T-helper 9 cell (primary cell): Measurements from ENCODE around the gene DYSF.
"Not testable (repeated sequence)": the region's sequence is repeated elsewhere in the genome, so short reads cannot be mapped to it uniquely, and the experiment has no call there.

ENCODE experiments used
- DNase-seq: peaks from one replicate; pipeline ENCODE4 v3.0.0-alpha.2; 2020

The DYSF gene

DNA sequence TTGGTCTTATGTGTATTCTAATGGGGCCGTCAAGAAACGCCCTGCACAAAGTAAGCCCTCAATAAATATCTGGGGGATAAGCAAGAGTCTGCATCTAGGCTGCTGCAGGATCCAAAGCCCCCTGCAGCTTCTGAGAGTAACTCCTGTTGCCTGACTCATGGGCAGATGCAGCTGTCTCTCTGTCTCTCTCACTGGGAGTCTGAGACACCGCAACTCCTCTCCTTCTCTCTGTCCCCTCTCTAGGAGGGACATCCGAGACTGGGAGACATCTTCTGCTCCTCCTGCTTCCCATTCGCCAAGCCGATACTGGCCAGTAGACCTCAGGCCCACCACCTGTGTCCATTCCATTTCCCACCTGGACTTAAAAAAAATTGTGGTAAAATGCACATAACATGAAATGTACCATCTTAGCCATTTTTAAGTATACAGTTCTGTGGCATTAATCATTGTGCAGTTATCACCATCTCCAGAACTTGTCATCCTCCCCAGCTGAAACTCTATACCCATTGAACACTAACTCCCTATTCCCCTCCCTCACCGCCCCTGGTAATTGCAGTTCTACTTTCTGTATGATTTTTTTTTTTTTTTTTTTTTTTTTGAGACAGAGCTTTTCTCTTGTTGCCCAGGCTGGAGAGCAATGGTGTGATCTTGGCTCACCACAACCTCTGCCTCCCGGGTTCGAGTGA is 20.1 kb downstream of the DYSF start:
- DNase-seq: no peak

DNA sequence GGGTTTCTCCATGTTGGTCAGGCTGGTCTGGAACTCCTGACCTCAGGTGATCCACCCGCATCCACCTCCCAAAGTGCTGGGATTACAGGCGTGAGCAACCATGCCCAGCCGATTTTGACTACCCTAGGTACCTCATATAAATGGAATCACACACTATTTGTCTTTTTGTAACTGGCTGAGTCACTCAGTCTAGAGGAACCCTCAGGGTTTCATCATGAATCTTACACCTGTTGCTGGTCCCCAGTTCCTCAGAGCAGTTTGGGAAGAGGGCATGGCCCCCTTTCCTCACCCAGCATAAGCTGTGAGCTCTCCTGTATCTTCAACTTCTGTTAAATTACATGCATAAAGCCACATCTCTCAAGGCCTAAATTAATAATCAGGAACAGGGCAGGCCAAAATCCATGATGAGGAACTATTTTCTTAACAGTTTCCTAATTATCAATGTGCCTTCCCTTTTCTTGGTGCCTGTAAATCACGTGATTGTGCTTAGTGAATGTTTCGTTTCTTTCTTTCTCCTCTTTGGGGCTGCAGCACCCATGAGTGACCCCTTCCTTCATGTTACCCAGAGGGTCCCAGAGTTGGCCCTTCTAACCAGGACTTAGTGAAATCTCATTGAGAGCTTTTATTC is 20.9 kb downstream of the DYSF start:
- no peak for DNase-seq

DNA sequence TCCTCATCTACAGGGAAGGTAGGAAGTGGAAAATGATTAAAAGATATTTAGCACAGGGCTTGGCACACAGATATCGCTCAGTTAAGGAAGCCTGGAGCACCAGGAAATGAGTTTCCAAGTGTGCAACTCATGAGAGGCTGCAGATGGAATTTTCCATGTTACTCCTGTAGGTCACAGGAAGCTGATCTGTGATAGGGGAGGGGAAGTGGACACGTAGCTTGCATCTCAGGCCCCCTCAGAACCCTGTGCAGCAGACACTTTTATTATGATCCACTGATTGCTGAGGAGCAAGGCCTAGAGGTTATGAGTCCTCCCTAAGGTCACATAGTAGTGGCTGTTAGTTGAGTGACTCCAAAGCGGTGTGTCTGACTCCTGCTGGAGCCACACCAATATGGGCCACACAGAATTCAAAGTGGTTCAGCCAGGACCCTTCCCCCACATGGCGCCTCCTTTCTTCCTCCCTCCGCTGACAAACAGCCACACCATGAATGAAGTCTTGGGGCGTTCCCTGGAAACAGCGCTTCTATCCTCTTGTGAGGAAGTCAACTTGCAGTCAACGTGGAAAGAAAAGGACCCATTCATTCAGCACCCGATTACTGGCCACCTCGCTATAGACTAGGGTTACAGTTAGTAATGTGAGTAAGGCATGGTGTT is 21.5 kb downstream of the DYSF start:
- no peak for DNase-seq

DNA sequence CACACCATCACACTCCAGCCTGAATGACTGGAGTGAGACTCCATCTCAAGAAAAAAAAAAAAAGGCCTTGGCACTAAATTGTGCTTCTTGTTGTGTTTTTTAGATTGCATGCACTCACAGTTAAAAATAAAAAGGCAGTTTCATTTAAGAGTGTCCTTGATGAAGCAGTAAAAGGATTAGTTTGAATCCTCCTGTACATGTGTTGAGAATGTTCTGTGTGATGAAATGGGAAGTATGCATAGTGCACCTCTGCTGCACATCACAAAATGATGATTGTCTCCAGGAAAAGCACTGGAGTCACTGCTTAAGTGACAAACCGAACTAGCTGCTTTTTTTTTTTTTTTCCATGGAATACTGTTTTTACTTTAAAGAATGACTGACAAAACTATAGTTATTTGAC is 23.1 kb downstream of the DYSF start:
- no peak for DNase-seq

DNA sequence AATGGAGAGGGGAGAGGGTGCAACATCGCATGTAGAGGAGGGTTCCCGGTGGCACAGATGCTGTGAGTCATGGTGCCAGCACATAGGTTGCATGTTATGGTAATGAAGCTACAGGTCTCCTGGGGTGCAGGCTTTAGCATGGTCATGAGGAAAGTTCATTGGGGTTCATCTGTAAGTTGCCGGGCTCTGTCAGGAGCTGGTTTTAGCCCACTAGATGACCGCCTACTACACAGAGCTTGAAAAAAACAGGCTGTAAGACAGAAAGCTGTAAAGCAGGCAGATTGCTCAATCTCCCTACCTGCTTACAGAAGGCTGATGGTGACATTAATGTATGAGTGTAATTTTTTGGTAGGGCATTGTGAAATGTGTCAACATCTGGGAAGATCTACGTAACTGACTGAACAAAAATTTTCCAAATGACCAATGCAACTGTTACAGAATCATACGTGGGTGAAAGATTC is 23.9 kb downstream of the DYSF start:
- DNase-seq: no peak

DNA sequence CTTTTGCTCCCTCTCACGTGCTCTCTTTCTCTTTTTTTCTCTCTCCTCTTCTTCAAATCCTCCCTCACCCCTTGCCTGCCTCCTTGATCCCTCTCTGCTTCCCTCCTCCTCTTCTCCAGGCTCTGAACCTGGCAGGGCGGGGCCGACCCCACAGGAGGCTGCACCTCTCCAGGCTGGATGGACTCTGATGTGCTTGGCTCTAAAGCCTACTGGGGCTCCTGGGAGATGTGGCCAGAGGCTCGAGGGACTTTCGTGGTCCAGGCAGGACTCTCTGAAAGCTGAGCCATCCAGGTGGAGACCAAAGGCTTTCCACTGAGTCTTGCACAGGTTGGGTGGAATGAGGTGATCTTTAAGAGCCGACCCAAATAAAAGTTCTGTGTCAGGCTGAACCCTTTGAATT is 25.4 kb downstream of the DYSF start:
- no peak for DNase-seq

DNA sequence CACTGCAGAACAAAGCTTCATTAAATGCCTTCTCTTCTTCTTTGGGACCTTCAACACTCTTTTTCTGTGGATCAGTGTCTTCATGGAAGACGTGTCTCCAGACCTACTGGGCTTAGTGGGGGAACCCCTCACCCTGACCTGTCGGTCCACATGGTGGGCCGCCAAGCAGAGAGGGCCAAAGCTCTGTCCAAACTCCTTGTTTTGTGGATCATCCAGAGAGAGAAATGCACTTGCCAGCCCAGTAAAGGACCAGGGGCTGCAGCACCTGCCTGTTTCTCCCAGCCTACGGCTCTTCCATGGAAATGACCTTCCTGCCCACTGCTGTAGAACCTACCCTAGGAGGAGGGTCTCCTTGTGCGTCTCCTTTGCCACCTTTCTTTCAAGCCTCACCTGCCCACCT is 25.9 kb downstream of the DYSF start:
- no peak for DNase-seq

DNA sequence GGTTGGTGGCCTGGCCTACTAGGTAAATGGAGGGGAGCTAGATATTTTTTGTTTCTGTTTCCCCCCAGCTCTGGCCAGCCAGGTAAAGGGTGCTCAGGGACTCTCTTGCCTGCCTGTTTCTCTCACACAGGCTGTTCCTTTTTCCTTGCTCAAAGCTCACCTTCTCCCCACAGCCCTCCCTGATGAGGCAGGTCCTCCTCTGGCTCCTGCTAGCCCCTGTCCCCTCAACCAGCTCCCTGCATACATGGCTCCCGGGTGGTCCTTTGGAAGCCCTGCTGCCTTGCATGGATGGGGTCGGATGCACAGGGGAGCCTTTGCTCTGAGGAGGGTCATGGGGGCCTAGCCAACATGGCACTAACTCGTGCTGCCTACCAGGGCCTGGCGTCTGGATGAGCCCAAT is 27.8 kb downstream of the DYSF start:
- DNase-seq: no peak

DNA sequence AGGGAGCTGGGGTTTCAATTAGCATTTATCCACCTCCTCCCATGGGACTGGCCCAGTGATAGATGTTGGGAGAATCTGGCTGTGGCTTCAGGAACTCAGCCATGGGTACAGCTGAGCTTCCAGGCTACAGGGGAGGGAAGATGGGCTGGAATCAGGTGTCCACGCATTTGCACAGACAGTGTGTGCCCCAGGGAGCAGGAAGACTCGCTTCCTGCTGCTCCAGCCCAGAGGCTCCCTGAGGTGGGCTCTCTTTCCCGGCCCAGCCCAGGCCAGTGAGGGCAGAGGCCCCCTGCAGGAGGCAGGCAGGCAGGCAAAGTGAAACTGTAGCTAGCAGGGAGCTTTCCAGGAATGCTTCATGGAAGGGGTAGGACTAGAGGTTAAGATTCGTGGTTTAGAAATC is 28.7 kb downstream of the DYSF start:
- DNase-seq: no peak

DNA sequence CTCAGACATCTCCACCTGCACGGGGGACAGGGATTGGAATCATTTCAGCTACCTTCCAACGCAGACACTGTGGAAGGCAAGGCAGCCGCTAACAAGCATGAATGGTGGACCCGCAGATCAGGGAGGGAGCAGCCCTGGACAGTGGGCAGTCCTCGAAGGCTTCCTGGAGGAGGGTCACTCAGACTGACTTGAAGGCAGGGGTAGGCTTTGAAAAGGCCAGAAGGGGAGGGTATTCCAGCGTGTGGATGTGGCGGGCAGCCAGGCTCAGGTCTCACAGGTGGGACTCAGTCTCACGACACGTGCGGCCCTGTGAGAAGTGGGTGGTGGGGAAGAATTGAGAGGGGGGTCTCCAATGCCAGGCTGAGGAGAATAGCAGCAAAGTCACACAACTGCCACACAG is 29.9 kb downstream of the DYSF start:
- no peak for DNase-seq

DNA sequence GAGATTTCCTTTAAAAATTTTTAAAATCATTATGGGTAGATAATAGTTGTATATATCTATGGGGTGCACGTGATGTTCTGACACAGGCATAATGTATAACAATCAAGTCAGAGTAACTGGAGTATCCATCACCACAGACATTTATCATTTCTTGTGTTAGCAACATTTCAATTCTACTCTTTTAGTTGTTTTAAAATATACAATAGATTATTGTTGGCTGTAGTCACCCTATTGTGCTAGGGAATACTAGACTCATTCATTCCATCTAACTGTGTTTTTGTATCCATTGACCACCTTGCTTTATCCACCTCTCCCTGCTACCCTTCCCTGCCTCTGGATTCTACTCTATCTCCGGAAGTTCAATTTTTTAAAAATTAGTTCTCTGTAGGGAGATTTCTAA is 31.0 kb downstream of the DYSF start:
- DNase-seq: no peak

DNA sequence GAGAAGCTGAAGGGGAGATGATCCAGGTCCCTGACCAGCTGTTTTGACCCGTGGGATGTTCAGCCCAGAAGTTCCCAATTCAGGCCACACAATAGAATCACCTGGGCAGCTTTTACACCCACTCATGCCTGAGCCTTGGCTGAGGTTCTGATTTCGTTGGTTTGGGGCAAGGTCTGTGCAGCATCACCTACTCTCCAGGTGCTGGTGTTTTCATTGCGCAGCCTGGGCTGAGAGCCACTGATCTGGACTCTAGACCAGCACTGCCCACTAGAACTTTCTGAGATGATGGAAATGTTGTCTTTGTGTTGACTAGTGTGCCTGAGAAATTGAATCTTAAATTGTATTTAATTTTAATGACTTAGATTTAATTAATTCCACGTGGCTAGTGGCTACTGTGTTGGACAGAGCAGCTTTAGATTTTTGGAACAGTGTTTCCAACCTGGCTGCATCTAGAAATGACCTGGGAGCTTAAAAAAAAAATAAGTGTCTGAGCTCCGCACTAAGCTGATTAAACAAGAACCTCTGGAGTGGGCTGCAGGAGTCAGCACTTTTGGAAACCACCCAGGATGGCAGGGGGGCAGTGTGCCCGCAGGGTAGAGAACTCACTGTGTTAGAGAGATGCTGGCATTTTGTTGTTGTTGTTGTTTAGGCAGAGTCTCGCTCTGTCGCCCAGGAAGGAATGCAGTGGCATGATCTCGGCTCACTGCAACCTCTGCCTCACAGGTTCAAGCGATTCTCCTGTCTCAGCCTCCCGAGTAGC is 33.7 kb downstream of the DYSF start:
- DNase-seq: no peak

DNA sequence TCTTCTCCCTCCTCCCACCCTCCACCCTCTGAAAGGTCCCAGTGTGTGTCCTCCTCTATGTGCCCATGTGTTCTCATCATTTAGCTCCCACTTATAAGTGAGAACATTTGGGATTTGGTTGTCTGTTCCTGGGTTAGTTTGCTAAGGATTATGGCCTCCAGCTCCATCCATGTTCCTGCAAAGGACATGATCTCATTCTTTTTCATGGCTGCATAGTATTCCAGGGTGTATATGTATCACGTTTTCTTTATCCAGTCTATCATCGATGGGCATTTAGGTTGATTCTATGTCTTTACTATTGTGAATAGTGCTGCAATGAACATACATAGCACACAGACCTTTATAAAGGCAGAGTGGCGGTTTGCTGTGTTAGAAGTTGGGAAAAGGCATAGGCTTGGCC is 38.2 kb downstream of the DYSF start:
- DNase-seq: not testable (repeated sequence)

DNA sequence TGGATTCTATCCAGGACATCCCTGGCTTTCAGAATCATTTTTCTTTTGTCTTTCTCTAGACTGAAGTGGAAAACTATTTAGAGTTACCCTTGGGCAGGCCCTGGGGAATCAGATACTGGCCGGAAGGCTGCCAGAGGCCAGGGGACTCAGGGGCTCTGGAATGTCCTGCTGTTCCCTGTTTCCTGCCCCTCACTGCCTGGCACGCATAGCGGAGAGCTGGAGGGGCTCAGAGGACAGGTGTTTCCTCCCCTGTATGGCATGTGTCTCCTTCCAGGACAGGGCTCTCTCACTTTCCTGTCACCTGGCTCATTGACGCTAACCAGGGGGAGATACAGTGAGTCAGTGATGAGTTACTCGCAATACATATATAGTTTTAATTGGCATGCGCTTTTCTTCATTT is 38.8 kb downstream of the DYSF start:
- no peak for DNase-seq

DNA sequence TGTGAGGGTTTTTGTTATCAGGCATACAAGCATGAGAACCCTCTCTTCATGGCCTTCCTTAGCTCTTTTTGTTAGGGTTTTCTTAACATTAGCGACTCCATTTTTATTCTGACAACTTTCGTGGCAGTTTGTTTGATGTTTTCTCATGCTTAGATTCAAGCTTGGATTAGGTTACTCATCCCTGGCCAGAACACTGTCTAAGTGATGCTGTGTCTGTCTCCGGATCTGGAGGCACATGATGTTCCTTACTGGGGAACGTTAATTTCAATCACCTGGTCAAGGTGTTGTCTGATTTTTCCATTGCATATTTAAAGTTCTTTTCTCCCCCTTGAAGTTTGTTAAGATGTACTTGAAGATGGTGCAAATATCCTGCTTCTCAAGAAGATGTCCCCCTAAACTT is 40.7 kb downstream of the DYSF start:
- DNase-seq: no peak

DNA sequence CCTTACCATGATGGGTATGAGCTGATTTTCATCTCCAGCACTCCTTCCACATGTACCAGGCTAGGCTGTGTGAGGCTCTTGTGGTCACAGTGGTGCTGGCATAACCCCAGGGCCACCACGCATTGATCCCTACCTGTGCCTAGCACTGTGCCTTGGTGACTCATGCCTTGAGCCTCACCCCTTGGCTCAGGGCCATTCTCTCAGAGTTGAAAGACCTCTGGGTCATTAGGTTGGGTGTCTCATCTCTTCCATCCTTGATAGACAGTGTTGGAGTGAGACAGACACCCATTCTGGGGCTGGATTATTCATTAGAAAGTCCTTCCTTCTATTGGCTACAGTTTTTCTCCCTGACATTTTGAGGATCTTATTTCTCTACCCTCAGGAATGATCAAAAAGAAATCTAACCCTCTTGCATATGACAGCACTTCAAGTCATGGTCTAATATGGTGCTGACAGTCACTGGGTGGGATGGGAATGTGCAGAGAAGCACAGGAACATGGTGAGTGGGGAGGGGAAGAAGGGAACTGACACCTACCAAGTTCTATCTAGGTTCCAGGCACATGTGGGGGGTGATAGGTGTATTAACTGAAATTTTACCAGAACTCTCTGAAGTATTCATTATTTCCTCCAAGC is 41.3 kb downstream of the DYSF start:
- DNase-seq: no peak

DNA sequence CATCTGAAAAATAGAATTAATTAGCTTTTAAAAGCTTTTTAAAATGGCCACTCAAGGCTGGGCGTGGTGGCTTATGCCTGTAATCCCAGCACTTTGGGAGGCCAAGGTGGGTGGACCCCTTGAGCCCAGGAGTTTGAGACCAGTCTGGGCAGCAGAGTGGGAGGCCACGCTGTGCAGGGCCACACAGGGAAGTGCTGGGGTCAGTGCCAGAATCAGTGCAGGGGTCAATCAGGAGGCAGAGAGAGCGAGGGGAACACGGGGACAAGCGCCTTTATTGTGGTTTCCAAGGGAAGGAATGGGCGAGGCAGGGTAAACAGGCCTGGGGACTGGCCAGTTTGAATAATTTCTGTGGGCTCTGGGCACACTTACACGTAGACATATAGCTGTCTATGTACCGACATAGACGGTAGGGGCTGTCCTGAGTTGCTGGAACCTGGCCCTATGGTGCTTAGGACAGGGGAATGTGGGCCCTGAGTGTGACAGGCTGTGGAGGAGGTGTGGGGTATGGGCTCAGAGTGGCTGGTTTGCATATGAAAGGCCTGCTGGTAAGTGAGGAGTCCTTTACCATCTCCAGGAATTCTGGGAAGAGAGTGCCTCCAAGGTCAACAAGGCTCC is 42.9 kb downstream of the DYSF start:
- no peak for DNase-seq

DNA sequence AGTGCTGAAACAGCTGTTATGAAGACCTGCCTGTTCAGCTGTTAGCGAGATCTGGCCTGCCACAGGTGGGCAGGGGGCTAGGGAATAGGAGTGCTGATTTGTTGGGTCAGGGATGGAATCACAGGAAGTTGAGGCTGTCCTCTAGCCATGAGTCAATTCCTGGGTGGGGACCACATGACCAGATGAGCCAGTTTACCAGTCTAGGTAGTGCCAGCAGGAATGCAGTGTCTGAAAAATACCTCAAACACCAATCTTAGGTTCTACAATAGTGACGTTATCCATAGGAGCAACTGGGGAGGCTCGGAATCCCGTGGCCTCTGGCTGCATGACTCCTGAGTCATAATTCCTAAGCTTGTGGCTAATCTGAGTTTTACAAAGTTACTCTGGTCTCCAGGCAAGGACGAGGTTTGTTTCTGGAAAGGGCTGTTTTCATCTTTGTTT is 44.9 kb downstream of the DYSF start:
- DNase-seq: no peak

DNA sequence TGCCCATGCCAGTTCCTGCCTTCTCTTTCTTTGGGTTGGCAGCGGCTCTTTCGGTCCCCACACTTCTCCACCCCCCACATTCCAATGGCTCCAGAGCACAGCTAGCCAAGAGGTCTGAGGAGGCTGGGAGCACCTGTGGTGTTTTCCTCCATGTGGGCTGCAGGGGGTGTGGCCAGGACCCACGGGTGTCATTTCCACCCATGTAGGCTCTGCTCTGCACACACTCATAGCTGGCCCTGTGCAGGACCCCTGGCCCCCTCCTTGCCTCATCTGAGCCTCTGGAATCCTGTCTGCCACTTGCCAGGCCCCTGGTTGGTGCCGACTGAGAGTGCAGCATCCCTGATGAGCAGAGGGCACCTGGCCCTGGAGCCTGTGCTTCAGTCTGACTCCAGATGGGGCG is 46.3 kb downstream of the DYSF start:
- no peak for DNase-seq

DNA sequence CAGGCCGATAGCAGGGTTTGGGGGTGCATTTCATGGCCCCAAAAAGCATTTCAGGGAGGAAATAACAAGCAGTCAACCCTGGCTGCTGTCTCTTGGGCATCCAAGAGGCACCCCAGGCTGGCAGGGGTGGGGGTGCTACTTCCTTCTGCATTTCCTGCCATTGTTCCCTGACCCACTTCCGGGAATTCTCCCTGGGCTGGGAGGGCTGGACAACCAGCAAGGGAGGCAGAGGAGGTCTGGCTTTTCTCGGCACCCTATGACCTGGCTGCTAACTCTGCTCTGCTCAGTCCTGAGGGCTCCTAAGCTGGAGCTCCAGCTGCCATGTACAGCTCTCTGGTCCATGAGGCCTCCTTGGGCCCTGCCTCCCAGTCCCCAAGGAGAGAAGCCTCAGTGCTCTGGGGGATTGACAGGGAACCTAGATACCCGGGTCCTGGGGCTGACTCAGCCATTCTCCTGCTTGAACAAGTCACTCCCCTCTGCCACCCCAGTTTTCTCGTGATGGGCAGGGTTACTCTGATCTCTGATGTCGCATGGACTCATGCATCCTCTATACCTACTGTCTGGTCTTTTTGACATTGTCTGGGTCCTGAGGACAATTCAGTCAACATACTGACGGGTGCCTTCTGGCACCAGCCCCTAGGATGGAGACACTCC is 47.2 kb downstream of the DYSF start:
- no peak for DNase-seq

DNA sequence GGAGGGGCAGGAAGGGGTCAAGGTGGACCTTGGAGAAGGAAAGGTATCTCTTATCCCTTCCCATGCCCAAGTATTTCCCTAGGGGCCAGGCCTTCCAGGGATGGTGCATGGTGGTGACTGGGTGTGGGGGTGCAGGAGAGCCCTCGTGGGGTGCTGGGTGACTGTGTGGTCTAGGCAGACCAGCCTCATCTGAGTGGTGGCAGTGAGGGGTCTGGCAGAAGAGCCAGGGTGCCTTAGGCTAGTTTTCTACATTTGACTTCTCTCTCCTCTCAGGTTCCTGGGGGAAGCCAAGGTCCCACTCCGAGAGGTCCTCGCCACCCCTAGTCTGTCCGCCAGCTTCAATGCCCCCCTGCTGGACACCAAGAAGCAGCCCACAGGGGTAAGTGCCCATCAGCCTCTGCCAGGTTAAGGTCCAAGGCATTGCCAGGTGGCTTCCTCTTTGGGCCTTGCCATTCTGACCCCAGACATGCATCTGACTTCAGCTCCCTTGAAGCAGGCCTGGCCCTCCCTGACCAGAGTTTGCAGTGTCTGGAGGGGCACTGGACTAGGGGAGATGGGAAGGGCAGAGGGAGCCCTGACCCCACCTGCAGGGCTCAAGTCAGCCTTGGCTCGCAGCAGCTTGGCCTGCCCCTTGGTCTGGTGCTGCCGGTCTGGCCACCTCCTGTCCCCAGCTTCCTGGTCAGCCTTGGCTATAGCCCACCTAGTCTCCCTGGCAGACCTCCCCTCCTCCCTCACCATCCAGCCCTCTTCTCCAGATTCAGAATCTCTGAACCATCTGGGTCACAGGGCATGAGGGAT is 49.8 kb downstream of the DYSF start:
- no peak for DNase-seq
